Cardiac septum (tissue), 1 donor: Measurements from ENCODE around the gene CTNNAL1. TPM values are rescaled to one million over a fixed set of nuclear protein-coding genes. Genes with fewer than 3 reads are reported as not detected.
"Not testable (repeated sequence)": the region's sequence is repeated elsewhere in the genome, so short reads cannot be mapped to it uniquely, and the experiment has no call there.

Experiments used
- DNase-seq: peaks from one replicate; pipeline ENCODE4 v3.0.0-alpha.2; 2020; ENCODE audit warnings: low spot score
- intact Hi-C: fragments of 100-400 bp; cut with DNase I; formaldehyde crosslinking; loops from one replicate; pipeline ENCODE4 v1.14.0; 2022
- long read RNA-seq: library from polyadenylated mRNA; unstranded; transcript quantifications from one replicate; pipeline ENCODE4 v2.0.0, GENCODE V29; 2021
- total RNA-seq: library from RNA; stranded (reverse); fragmentation: NEBNext Ultra II Directional; extraction: Animal tissue kit (Norgen Biotek cat#: 25700); gene quantifications from one replicate; pipeline ENCODE4 v1.2.1, GENCODE V29; 2021
- donor health status: DM: no; HTN: no; CAD: no.

CTNNAL1 gene, protein sequence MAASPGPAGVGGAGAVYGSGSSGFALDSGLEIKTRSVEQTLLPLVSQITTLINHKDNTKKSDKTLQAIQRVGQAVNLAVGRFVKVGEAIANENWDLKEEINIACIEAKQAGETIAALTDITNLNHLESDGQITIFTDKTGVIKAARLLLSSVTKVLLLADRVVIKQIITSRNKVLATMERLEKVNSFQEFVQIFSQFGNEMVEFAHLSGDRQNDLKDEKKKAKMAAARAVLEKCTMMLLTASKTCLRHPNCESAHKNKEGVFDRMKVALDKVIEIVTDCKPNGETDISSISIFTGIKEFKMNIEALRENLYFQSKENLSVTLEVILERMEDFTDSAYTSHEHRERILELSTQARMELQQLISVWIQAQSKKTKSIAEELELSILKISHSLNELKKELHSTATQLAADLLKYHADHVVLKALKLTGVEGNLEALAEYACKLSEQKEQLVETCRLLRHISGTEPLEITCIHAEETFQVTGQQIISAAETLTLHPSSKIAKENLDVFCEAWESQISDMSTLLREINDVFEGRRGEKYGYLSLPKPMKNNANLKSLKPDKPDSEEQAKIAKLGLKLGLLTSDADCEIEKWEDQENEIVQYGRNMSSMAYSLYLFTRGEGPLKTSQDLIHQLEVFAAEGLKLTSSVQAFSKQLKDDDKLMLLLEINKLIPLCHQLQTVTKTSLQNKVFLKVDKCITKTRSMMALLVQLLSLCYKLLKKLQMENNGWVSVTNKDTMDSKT
- total RNA-seq, result 72.8 TPM
- long read RNA-seq, transcript CTNNAL1-201 (19 exons, 2,490 nt), result major isoform, 148 of 231 reads
- long read RNA-seq, partial matches to known transcripts, result 50 of 231 reads
- long read RNA-seq, other reads (novel, unspliced or antisense), result 29 of 231 reads

DNA sequence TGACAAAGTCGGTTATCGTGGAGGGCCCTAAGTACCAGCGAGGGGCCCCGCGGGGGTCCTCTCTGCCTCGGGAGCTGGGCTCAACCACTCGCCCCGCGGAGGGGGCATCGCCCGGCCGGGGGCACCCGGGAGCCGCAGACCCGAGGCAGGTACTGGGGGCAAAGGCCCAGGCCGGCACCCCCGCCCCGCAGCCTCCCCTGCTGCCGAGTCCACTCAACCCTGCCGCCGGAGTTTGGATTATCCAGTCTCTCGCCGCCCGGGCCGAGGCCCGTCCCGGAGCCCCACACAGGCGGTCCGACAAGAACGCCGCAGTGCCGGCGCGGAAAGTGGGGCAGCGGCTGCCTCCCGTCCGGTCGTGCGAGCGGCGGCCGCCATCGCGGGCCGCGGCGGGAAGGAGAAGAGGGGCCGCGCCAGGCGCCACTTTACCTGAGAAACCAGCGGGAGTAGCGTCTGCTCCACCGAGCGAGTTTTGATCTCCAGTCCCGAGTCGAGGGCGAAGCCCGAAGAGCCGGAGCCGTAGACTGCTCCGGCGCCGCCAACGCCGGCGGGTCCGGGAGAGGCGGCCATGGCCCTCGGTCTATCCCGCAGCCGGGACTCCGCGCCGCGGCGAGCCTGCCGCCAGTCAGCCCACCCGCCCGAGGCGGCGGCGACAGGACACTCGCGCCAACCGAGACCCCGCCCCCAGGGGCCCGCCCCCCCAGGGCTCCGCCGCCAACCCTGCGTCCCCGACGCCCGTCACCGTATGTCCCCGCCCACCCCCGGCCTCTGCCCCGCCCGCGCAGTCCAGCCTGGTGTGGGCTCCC is at the start of gene CTNNAL1:
CTNNAL1 (minus strand) TSS at position 624 of the 803 bp plus-strand sequence; CDS start at position 567, 57 bp downstream.
- intact Hi-C loops, result loop anchor here (2.0 to 5.0 kb wide), 4 partner anchors 41 to 106 kb away; partner anchors contain the start of genes ABITRAM, ELP1 and TMEM245
- peak; percentile 97 for DNase-seq

DNA sequence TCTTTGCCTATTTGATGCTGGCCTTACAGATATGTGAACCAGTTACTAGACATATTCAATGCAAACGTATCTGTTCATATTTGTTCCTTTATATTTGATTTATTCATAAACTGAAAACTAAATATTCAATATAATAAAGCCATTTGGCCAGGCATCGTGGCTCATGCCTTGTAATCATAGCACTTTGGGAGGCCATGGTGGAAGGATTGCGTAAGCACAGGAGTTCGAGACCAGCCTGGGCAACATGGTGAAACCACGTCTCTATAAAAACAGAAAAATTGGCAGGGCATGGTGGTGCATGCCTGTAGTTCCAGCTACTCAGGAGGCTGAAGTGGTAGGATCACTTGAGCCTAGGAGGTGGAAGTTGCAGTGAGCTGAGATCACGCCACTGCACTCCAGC is 49.2 kb upstream of the CTNNAL1 start:
- intact Hi-C loops, result no loop called here

DNA sequence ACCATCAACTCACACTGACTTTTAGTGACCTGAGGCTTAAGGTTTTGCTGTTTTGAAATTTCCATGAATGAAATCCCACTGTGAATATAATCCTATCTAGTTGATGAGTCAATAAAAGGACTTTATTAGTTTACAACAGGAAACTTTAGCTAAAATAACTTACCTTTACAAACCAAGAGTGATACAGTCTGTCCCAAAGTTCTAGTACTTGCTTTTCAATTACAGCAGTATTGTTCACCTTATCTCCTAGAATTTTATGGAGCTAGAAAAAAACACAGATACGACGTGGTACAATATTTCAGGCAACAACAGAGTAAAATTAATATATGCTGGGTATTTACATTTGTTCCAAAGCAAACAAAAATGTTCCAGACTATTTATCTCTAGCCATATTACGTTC is 46.9 kb upstream of the CTNNAL1 start:
- no peak for DNase-seq
- intact Hi-C loops, result no loop called here

More for the DNA sequence above, 49.2 kb upstream of the CTNNAL1 start:
- no peak for DNase-seq

DNA sequence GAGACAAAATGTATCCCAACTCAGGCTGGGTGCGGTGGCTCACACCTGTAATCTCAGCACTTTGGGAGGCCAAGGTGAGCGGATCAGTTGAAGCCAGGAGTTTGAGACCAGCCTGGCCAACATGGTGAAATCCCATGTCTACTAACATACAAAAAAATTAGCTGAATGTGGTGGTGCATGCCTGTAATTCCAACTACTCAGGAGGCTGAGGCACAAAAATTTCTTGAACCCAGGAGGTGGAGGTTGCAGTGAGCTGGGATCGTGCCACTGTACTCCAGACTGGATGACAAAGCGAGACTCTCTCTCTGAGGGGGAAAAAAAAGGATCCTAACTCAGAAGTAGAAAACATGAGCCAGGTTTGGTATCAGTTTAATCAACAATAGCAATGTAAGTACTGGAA is 39.8 kb upstream of the CTNNAL1 start:
- DNase-seq, intact Hi-C loops: not testable (repeated sequence)

DNA sequence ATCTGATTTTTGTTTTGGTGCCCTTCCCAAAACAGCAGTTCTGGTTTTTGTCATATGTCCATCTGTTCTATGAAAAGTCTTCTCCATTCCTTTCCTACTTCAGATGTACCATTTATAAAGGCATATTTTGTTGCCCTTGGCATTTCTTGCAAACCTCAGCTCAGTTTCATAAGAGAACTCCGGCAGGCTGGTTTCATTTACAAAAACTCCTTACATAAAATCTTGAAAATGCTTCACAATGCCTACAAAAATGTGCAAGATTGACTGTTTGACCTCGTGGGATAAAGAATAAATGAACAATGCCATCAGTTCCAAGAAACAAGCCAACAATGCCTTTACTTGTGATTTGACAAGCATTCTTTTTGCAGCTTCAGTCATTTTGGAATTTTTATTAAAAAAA is 39.1 kb upstream of the CTNNAL1 start:
- DNase-seq, result no peak
- intact Hi-C loops, result no loop called here

DNA sequence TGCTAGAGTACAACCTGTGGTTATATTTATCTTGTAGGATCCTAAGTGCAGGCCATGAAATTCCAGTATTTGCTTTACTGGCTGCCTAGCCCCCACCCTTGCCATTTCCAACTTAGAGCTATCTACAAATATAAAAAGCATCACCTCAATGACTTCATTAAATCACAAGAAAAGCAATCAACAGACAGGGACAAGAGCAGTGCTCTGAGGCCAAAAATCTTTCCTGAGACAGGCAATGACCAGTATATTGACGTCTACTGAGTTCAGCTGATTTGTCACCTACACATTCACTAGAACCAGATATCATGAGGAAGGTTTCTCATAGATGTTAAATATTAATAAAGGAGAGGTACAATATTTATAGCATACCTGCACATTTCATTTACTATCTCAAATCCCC is 38.4 kb upstream of the CTNNAL1 start:
- DNase-seq, result no peak
- intact Hi-C loops, result no loop called here

DNA sequence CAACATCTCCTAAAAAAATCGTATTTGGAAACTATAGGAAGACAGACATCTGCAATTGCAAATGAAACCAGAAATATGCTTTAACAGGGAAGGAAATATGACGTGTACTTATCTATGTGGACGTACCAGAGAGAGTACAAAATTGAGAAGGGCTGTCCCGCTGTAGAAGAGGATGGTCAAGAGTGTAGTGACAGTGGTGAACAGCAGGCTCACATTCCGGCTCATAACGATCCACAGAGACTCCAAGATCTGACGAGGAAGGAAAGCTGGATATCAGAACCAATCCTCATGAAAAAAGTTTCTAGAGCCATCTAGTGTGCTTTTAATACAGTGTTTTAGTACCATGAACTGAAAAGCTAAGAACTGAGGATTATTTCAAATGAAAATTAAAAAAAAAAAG is 37.1 kb upstream of the CTNNAL1 start:
- intact Hi-C loops, result no loop called here
- DNase-seq, result no peak

DNA sequence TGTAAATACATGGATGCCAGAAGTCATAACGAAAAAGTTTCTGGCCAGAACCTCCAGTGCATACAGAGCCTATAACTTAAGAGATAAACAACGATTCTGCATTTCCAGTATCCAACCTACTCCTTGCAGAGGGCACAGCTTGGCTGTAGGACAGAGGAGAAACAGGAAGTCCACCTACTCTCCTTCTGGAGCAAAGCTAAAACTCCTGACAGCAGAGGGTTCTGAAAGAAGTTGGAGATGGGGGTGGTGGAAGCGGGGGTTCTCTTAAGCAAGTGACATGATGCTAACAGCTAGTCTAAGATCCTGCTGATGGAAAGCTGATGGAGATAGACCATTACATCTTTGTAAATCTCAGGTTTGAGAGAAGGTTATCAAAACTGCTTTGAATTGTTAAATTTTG is 35.5 kb upstream of the CTNNAL1 start:
- intact Hi-C loops, result no loop called here
- DNase-seq, result no peak

DNA sequence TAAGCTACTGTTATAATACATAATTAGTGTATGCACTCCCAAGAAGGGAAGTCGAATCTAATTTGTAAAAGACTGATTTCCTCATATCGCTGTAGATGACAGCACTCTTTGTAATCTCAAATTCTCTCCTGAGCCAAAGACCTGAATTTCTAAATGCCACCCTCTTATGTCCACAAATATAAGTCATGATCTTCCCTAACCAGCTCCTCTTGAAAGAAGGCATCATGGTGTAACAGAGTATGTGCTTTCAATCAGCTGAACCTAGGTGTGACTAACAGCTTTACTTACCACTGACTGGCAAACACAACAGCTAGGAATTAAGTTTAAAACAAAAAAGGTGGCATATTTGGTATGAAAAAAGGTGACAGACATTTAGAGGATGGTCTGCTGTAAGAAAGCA is 34.0 kb upstream of the CTNNAL1 start:
- no peak for DNase-seq
- intact Hi-C loops, result no loop called here

DNA sequence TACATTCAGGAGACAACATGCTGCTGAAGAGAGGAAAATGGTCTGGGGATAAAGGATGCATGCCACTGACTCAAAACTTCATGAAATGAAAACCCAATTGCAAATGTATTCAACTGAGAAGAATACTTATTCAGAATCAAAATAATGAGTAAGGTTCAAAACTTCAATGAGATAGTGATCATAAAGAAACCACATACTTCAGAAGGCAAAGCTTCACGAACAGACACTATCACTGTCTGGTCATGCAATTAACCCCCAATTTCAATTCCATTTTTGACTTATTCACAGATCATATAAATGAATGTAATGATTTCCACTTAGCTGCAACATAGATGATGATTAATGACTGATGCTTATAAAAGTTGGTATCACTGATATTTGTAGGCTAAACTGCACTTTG is 33.0 kb upstream of the CTNNAL1 start:
- no peak for DNase-seq
- intact Hi-C loops, result no loop called here

DNA sequence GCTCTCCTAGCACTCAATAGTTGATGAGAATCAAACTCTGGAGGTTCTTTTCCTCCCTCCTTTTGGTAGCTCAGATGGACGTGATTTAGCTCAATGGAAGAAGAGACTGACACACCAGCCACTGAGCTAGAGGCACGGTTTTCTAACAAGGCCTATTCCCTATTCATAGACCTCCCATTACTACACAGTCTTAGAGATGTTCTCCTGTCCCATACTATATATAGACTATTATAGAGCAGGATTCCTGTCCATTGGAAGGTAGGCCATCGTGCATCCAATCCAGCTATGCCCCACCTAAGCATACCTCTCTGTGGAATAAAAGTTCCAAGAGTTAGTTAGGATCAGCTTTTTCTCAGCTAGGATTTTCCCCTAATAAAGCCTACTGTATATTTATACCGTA is 30.3 kb upstream of the CTNNAL1 start:
- DNase-seq, result no peak
- intact Hi-C loops, result no loop called here

DNA sequence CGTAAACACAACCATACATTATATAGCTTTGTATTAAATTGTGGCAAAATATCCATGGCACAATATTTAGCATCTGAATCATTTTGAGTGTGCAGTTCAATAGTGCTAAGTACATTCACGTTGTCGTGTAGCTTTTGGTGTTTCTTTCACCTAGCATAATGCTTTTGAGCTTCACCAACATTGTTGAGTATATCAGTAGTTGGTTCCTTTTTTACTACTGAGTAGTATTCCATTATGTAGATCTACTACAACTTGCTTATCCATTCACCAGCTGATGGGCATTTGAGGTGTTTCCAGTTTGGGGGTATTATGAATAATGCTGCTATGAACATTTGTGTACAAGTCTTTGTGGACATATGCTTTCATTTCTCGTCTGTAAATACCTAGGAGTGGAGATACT is 27.3 kb upstream of the CTNNAL1 start:
- DNase-seq, result no peak
- intact Hi-C loops, result no loop called here

DNA sequence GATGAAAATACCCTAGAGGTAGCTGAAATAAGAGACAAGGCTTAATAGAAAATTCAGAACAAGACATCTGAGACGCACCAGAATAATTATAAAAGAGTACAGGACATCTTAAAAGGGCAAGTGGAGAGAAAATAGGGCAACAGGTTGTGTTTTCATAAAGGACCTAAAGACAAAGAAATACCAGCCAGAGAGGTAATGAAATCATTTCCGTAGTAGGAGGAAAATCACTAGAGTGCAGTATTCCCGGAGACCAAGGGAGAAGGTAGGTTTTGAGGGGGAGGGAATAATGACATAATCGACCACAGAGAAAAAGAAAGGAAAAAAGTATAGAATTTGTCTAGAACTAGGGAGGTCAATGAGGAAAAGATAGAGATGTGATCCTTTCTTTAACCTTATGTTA is 26.2 kb upstream of the CTNNAL1 start:
- intact Hi-C loops, result no loop called here
- no peak for DNase-seq

DNA sequence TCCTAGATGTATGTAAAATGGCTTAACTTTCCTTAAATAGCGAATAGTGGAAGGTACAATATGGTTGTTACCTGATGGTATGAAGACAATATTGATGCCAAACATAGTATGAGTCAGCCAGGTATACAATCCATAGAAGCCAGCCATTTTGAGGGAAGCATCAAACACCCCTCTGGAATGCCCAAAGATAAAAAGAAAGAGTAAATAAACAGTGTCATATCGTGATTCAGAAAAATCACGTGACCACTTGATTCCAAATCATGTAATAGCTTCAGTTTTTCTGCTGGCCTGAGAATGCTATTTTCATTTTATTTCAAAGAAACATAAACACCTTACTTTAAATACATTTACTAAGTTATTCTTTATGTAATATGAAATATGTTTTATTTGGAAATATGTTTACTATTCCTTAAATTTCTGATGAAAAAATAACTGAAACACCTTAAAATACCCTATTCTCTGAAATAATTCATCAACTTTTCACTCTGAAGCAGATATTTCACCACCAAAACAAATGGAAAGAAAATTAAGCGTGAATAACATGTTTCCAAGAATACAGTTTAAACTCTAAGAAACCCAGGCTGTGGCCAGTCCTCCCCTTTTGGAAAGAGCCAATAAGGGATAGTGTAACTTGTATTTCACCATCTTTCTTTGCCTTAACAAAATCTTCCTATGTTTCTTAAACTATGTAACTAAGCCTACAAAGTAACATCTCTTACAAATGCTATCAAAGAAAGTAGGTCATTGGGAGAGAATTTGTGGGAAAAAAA is 24.8 kb upstream of the CTNNAL1 start:
- intact Hi-C loops, result no loop called here

DNA sequence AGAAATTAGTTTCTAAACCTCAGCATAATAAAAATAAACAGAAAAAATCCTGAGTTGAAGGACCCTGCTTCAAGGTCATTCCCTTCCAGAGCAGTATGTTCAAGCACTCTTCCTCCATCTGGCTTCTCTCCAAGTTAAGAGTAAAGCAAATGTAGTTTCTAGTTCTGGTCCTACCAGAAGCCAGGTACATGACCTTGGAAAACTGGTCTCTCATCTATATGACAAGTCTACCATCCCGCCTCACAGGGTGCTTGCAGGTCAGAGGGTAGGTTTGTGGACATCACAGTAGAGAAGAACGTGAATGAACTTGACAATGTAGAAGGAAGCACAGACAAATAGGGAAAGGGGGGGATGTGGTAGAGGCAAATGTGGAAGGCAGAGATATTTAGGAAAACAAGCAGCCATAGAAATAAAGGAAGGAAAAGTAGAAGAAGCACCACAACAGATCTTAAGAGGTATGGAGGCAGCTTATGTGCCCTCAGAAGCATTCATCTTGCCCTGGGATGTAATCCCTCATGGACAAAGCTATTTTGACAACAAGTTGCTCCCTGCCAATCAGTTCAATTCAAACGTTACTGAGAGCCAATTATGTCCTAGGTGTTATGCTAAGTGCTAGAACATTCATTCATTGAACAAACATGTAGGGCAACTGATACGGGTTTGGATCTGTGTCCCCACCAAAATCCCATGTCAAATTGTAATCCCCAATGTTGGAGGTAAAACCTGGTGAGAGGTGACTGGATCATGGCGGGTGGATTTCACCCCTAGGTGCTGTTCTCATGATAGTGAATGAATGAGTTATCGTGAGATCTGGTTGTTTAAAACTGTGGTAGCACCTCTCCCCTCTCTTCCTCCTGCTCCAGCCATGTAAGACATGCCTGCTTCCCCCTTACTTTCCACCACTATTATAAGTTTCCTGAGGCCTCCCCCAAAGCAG is 23.7 kb upstream of the CTNNAL1 start:
- intact Hi-C loops, result no loop called here

More for the DNA sequence above, 24.8 kb upstream of the CTNNAL1 start:
- DNase-seq, result no peak

DNA sequence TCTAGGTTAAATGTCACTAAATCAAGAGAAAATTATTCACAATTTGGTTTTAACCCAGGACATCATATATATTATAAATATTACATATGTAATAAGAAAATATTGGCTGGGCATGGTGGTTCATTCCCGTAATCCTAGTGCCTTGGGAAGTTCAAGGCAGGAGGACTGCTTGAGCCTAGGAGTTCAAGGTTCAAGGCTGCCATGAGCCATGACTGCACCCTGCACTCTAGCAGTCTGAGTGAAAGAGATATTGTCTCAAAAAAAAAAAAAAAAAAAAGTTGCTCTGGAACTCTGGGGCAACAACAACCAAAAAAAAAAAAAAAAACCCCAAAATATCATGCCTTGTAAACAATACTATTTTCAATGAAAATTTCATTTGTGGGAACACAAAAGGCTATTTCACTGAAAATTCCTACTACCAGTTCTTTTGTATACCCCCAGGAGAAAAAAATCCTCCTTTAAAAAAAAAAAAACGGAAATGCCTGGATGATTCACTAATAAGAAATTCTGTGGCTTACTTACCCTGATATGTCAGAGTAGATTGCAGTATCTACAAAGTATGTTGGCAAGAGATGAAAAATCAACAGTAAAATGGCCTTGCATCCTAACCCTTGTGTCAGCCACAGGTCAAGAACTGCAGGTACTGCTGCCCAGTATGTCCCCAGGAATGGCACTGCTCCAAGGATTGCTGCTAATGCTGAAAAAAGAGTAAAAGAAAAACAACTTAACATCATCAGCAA is 22.6 kb upstream of the CTNNAL1 start:
- DNase-seq, result no peak
- intact Hi-C loops, result no loop called here

More for the DNA sequence above, 23.7 kb upstream of the CTNNAL1 start:
- DNase-seq, result no peak

DNA sequence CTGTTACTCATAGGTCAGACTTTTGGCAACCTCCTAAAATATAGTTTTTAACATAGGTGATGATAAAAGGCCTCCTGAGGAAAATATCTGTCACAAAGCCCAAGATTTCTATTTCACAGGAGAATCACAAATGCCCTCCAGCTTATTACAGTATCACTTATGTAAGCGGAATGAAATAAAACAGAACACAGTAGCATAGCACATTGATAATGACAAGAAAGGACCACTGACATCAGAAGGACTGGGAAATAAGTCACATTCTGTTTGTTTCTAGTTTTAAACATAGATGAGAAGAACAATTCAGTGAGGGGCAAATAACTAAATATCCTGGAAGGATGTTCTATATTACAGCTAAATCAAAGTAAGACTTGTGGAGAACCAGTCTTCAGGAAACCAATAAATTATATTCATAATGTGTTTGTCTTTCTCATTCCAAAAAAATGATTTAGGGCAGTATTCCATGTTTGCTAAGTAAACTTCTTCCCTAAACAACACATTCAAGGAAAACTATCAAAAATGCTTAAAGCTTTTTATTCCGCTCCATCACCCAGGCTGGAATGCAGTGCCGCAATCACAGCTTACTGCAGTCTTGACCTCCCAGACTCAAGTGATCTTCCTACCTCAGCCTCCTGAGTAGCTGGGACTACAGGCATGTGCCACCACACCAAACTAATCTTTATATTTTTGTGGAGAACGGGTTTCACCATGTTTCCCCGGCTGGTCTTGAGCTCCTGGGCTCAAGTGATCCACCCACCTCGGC is 20.8 kb upstream of the CTNNAL1 start:
- DNase-seq, result no peak
- intact Hi-C loops, result no loop called here
